CD4-positive, alpha-beta T cell treated with Interleukin-12 subunit alpha and Interleukin-12 subunit beta, for 1 hour (primary cell): ENCODE measurements around the gene GPC6.
"Not testable (repeated sequence)": the region's sequence is repeated elsewhere in the genome, so short reads cannot be mapped to it uniquely, and the experiment has no call there.

Source experiments
- DNase-seq: peaks from one replicate; pipeline ENCODE4 v3.0.0-alpha.2; 2020

Gene GPC6

DNA sequence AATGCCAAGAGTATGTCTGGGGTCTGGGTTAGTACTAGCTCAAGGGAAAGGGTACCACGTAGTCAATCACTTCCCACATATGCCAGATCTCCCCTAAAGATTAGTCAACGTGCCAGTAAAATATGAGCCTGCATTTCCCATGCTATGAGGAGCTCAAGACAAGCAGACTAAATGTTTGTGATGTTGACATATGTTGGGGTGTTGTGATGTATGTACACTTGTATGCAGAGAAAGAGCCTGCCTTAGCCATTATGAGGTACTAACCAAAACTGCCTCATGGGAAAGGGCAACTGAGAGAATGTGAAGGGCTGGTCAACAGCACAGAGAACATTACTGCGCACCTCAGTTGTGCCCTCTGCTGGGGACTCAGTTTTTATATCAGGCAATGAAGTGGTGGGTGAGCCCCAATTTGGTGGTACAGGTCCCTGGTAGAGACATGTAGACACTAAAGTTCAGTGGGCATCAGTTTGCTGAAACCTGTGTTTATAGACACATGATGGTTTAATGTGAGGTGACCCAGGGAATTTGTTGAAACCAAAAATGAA lies 965.9 kb downstream of the GPC6 start:
- peak; percentile 3 for DNase-seq

DNA sequence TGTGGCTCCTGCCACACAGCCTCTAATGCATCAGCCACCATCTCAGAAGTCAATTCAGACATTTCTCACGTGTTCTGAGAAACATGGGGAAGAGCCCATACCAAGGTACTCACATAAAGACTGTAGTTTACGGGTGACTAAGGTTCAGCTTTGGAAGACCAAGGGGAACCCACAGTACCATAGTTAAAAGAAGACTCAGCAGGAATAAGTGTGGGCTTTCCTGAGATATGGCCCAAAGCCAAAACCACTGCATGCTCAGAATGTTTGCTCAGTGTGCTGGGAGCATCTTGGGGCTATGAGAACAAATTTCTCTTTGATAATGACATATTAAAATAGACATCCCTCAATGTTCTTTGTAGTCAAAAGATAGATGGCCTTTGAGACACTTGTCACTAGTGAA lies 969.1 kb downstream of the GPC6 start:
- DNase-seq = no peak

- no peak for DNase-seq
Observed at GRCh38 chr13:94196413-94196812, 969.8 kb downstream of the GPC6 start.

DNA sequence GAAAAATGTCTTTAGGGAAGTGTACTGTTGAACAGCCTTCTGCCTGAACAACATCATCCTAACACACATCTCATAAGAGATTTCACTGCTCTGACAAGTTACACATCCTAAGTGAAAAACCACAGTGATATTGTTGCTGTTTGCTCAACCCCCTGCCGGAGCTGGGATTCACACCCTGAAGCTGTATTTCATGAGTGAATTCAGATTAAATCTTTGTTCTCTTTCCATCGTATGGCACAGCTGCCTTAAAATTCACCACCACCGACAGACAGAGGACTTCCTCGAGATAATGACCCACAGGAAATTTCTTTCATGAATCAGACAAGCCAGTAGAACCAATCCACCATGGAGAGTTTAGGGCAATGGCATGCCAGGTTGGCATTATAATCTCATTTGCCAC lies 972.1 kb downstream of the GPC6 start:
- no peak for DNase-seq

DNA sequence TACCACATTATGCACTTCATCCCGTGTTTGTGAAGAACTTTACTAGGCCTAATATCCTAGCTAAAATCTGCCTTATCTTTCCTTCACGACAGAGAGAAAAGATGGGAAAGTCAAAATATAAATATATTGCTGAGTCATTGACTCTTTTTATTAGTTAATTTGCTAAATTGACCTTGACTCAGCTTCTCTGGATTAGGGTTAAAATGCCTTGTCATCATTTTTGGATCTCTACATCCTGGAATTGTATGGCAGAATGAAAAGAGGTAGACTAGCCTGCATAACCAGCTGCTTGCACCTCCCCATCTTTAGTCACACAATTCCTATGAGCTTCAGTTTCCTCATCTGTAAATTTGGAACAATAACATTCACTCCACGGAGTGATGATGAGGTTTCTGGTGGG lies 972.5 kb downstream of the GPC6 start:
- DNase-seq = no peak

DNA sequence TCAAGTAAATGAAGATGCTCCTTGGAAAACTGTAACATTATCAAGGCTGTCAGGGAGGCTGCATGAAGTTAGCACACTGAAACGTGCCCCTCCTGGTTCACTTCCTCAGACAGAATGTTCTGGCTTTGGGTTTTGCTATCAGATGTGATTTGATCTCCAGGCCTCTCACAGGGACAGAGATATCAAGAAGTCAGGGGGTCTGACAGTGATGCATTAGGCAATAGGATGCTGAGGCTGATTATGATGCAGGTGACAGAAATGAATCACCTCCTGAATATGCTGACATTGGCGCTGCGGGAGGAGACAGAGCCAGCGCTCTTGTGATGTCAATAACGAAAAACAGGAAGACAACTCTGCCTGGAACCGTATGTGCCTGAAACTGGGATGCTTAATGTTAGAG lies 974.4 kb downstream of the GPC6 start:
- no peak for DNase-seq

GRCh38 chr13:94204163-94204562 lies 977.6 kb downstream of the GPC6 start:
- DNase-seq = no peak

- no peak for DNase-seq
Observed at GRCh38 chr13:94204946-94205345, 978.3 kb downstream of the GPC6 start.

DNA sequence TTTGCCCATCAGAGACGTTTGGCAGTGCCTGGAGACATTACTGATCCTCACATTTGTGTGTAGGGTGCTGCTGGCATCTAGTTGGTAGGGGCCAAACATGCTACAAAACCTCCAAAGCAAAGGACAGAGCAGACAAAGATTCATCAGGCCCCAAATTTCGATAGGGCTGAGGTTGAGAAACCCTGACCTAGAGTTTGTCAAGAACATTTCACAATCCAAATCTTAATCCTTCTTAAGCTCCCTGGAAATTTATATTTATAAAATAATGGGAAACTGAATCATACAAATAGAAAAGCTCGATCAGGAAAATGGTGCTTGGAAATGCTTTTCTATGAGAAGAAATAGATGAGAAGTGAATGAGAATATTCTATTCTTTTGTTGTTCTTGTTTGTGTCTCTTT lies 979.3 kb downstream of the GPC6 start:
- DNase-seq = no peak

DNA sequence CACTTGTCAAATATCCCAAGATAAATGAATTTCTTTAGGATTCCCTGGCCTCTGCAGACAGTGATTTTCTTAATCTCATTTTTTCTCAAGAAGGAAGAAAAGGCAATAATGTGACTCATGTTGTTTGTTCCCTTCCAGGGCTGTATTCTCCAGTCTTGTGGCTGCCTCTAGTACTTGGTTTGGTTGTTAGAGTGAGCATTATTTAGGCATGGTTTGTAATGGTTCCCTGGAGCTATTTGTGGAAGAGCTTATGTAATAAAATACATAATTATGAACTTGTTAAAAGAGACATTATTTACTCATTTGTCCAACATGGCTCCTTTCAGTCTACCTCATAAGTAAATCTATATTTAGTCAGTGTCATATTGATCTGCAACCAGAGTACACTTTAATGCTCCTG lies 982.5 kb downstream of the GPC6 start:
- DNase-seq = no peak

GRCh38 chr13:94209913-94210312 lies 983.3 kb downstream of the GPC6 start:
- not testable (repeated sequence) for DNase-seq

GRCh38 chr13:94210816-94211215 lies 984.2 kb downstream of the GPC6 start:
- DNase-seq = no peak

GRCh38 chr13:94212196-94212595 lies 985.6 kb downstream of the GPC6 start:
- no peak for DNase-seq

DNA sequence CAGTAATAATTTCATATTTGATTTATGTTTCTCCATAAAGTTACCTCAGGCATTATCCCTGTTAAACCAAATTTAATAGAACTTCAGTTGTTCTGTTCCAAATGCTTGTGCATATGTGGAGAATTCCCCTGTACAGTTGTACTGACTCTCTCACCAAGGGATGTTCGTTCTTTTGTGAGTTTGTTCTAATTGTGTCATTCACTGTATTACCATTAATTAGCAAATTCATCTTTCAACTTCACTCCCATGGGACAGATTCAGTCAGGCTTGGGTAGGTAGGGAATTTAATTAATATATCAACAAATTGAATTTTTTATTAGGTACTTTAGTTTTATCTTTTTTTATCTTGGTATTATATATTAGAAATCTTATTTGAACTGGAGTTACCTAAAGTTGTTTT lies 987.5 kb downstream of the GPC6 start:
- no peak for DNase-seq

DNA sequence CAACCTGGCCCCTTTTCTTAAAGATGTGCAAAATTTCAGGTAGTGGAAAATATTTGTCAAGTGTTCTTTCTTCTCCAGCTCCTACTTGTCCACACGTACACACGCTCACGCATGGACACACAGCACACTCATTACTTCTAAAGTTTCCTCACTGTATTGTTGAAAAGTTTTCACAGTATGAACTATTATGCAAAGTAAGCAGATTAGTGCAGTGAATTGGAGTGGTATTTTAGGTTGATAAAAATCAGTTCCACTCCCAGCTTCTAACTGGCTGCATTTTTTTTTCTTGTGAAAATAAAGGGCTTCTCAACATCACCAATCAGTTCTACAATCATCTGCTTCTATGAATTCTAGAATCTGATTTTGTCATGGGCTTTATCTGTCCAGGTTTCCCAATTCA lies 988.4 kb downstream of the GPC6 start:
- DNase-seq = no peak

- no peak for DNase-seq
Observed at GRCh38 chr13:94216476-94216875, 989.9 kb downstream of the GPC6 start.

- no peak for DNase-seq
Observed at GRCh38 chr13:94217370-94217769, 990.8 kb downstream of the GPC6 start.

DNA sequence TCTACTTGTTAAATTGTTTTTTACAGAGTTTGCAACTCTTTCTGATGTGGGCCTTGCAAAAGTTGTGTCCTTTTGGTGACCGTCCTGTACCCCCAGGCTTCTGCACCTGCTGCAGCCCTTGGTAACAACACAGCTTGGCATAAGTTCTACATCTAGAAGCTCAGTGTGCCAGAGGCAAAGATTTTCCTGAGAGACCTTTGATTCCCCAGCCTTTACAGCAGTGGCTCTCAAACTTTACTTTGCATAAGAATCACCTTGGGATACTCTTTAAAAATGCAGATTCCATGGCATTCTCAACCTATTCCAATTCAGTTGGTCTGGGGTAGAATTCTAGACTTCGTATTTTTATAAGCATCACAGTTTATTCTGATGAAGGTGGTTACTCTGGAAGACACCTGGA lies 991.9 kb downstream of the GPC6 start:
- no peak for DNase-seq

DNA sequence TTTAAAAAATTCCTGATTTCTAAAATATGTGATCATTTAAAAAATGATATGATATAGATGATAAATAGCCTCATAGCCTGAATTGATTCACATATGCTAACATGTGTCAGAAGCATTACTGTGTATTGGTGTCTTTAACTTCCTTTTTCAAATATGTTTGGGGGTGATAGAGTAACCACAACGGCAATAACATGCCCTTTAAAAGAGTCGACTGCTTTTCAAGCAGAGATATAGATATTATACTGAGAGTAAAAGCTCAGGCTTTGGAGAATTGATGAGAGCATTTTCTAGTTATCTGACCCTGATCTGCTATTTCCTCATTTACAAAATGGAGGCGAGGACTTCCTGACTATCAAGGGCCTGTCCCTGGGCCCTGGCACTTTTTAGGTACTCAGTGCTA lies 992.3 kb downstream of the GPC6 start:
- no peak for DNase-seq

DNA sequence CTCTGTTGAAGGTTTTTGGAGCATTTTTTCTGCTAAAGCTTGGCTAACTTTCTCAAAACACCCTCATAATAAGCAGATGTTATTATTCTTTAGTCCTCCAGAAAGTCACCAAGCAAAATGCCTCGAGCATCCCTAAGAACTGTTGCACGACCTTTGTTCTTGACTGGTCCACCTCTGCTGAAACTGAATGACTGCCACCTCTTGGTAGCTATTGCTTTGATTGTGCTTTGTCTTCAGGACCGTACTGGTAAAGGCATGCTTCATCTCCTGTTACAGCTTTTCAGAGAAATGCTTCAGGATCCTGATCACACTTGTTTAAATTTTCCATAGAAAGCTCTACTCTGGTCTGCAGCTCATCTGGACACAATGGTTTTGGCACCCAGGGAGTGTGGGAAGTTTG lies 998.1 kb downstream of the GPC6 start:
- no peak for DNase-seq

- no peak for DNase-seq
Observed at GRCh38 chr13:94227255-94227879, 1000.8 kb downstream of the GPC6 start.

DNA sequence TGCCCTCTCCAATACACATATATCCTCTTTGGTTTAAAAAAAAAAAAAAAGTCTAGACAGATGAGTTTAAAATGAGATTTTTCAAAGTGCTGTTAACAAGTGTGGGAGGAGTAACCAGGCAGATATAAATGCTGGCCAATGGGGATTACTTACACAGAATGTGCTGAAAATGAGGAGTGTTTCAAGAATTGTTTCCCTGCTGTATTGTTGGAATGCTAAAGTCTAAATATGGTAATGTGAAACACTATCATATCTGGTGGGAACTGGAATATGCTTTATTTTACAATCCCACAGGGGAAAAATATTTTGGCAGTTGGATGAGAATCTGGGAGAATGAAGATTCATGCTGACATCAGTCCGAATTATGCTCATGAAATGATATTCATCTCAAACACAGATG lies 1002.2 kb downstream of the GPC6 start:
- no peak for DNase-seq

DNA sequence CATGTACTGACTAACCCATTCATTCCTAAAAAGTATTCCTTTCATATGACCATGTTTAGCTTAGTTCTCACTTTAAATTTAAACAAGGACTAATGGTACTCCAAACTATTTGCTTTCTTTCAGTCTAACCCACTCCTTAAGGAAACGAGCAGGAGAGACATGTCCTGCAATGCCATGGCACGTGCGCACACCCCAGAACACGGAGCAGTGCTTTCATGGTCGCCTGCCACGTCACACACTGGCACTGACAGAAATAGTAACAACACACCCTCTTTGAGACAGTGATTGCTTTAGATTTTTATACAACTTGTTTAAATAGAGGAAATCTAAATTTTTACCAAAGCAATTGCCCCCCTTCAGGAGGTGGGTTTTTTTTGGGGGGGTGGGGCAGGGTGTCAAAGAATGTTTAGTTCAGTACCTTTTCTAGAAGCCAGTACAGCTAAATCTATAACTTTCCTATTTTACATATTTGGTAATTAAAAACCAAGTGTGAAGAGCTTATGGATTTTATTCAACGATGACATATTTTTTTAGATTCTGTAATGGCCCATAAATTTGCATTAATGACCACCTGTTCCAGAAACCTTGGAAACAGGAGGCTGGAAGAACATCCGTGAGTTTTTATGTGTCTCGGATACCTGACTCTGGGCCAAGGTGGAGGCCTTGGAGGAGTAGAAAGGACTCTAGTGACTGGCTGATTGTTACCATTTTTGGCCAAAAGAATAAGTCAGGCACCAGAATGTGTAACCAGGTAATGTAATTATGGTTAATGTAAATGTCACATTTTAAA lies 1005.7 kb downstream of the GPC6 start:
- DNase-seq = no peak

DNA sequence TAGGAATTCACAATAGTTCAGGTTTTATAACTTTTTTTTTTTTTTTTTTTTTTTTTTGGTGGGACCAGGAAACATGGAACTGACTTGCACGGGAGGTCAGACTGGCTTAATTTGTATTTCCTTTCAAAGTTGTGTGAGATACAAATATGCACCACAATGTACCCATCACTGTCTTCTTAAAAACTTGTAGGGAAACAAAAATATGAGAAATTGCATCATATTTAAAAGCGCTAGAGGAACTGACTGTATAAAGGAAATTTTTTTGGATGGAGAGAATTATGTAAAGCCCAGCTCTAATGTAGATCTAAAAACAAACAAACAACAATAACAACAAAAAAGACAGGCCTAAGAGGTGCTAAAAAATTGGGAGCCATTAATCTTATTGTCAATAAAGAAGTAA lies 1006.3 kb downstream of the GPC6 start:
- DNase-seq = no peak

DNA sequence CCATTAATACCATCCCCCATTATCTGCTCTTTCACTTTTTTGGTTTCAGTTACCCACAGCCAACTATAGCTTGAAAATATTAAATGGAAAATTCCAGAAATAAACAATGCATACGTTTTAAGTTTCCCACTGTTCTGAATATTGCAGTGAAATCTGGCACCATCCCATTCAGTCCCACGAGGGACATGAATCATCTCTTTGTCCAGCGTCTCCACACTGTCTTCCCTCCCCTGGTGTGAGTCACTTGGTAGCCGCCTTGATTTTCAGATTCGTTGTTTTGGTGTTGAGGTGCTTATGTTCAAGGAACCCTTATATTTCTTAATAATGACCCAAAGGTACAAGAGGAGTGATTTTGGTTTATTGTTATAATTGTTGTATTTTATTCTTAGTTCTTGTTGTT lies 1006.8 kb downstream of the GPC6 start:
- DNase-seq = no peak
